GM23338 (cell line): ENCODE results near the gene SMOC1. TPM values are rescaled to one million over a fixed set of nuclear protein-coding genes. Genes with fewer than 3 reads are reported as not detected.

ENCODE experiments used
- ATAC-seq: fragments of 200-7000 bp; cut with Tn5 transposase; 3 replicates; pipeline ENCODE4 v1.9.1; 2020
- DNase-seq: peaks from one replicate; pipeline ENCODE4 v3.0.0-alpha.2; 2015; ENCODE audit warnings: low spot score
- H2AFZ ChIP-seq: fragments of 200-600 bp; sonication (generic); 2 replicates; pipeline ENCODE4 v1.8.0; 2016; ENCODE audit warnings: antibody characterized with exemption, mild to moderate bottlenecking, moderate library complexity
- H3F3A ChIP-seq: fragments of 200-600 bp; sonication (generic); replicated peaks from 2 replicates; pipeline ENCODE4 v1.8.0; 2017; ENCODE audit warnings: antibody characterized with exemption, mixed run types, low read depth
- H3K27ac ChIP-seq: fragments of 200-600 bp; sonication (generic); 2 replicates; pipeline ENCODE4 v1.6.1; 2016; ENCODE audit warnings: low read depth
- H3K27me3 ChIP-seq: fragments of 200-600 bp; sonication (generic); 2 replicates; pipeline ENCODE4 v1.8.0; 2016; ENCODE audit warnings: mild to moderate bottlenecking, mixed run types, moderate library complexity; ENCODE audit not compliant: insufficient read depth
- H3K36me3 ChIP-seq: fragments of 200-600 bp; sonication (generic); 2 replicates; pipeline ENCODE4 v1.8.0; 2016; ENCODE audit warnings: mild to moderate bottlenecking; ENCODE audit not compliant: insufficient read depth
- H3K4me1 ChIP-seq: fragments of 200-600 bp; sonication (generic); 2 replicates; pipeline ENCODE4 v1.8.0; 2016; ENCODE audit warnings: mild to moderate bottlenecking, moderate library complexity; ENCODE audit not compliant: insufficient read depth
- H3K4me2 ChIP-seq: fragments of 200-600 bp; sonication (generic); 2 replicates; pipeline ENCODE4 v1.7.1; 2017; ENCODE audit warnings: mixed run types
- H3K4me3 ChIP-seq: fragments of 200-600 bp; sonication (generic); 2 replicates; pipeline ENCODE4 v1.6.1; 2016; ENCODE audit warnings: mixed run types
- H3K79me2 ChIP-seq: fragments of 200-600 bp; sonication (generic); replicated peaks from 2 replicates; pipeline ENCODE4 v1.8.0; 2017; ENCODE audit warnings: mild to moderate bottlenecking; ENCODE audit not compliant: insufficient read depth
- H3K9me2 ChIP-seq: fragments of 200-600 bp; sonication (generic); 2 replicates; pipeline ENCODE4 v1.8.0; 2017; ENCODE audit not compliant: insufficient read depth
- H4K20me1 ChIP-seq: fragments of 200-600 bp; sonication (generic); replicated peaks from 2 replicates; pipeline ENCODE4 v1.8.0; 2017; ENCODE audit warnings: mild to moderate bottlenecking; ENCODE audit not compliant: insufficient read depth
- H3K27ac Mint-ChIP-seq: 2 replicates; pipeline ENCODE4 v1.8.0; 2020; ENCODE audit warnings: inconsistent platforms, mild to moderate bottlenecking, moderate library complexity, mixed read lengths
- H3K27me3 Mint-ChIP-seq: 3 replicates; pipeline ENCODE4 v1.8.0; 2022; ENCODE audit warnings: low read depth, mild to moderate bottlenecking, moderate library complexity, mixed read lengths, inconsistent platforms; ENCODE audit not compliant: insufficient read depth, poor library complexity
- H3K36me3 Mint-ChIP-seq: 3 replicates; pipeline ENCODE4 v1.8.0; 2021; ENCODE audit warnings: low read depth, mild to moderate bottlenecking, inconsistent platforms, moderate library complexity, mixed read lengths
- H3K4me1 Mint-ChIP-seq: 3 replicates; pipeline ENCODE4 v1.8.0; 2020; ENCODE audit warnings: mild to moderate bottlenecking, inconsistent platforms, mixed read lengths
- H3K4me3 Mint-ChIP-seq: 3 replicates; pipeline ENCODE4 v1.8.0; 2021; ENCODE audit warnings: moderate library complexity, mild to moderate bottlenecking, inconsistent platforms, mixed read lengths
- H3K9me3 Mint-ChIP-seq: 3 replicates; pipeline ENCODE4 v1.8.0; 2020; ENCODE audit warnings: moderate library complexity, mild to moderate bottlenecking, inconsistent platforms, mixed read lengths
- CREB1 ChIP-seq: fragments of 250-450 bp; sonication (Bioruptor Pico); IDR thresholded peaks from 2 replicates; pipeline ENCODE4 v1.5.0; 2020; ENCODE audit warnings: low read depth, mild to moderate bottlenecking, moderate library complexity
- CTCF ChIP-seq, 2 experiments: fragments of 200-600 bp in 1 of 2; sonication (generic) in 1 of 2; conservative IDR thresholded peaks; 2 replicates each; pipeline versions ENCODE4 v1.5.1 to v1.6.1; 2016 to 2017; ENCODE audit warnings: antibody characterized with exemption in 2 of 2, low read depth in 2 of 2, mild to moderate bottlenecking in 2 of 2, moderate library complexity in 1 of 2
- EZH2 ChIP-seq: fragments of 200-600 bp; sonication (generic); IDR thresholded peaks from one replicate; pipeline ENCODE4 v1.8.0; 2017; ENCODE audit warnings: antibody characterized with exemption, mild to moderate bottlenecking, low read depth; ENCODE audit not compliant: unreplicated experiment
- EZH2phosphoT487 ChIP-seq: fragments of 200-600 bp; sonication (generic); IDR thresholded peaks from one replicate; pipeline ENCODE4 v1.8.1; 2018; ENCODE audit warnings: antibody characterized with exemption; ENCODE audit not compliant: unreplicated experiment
- JUNB ChIP-seq: IDR thresholded peaks from one replicate; pipeline ENCODE4 v1.6.1; 2016; ENCODE audit warnings: antibody characterized with exemption; ENCODE audit not compliant: unreplicated experiment
- NANOG ChIP-seq: IDR thresholded peaks from 2 replicates; pipeline ENCODE4 v1.6.1; 2016; ENCODE audit warnings: antibody characterized with exemption, borderline replicate concordance
- POLR2AphosphoS5 ChIP-seq: IDR thresholded peaks from 2 replicates; pipeline ENCODE4 v1.6.1; 2016; ENCODE audit warnings: antibody characterized with exemption, low read depth
- STAT1 ChIP-seq: IDR thresholded peaks from one replicate; pipeline ENCODE4 v1.6.1; 2016; ENCODE audit warnings: antibody characterized with exemption; ENCODE audit not compliant: unreplicated experiment
- ZNF114 ChIP-seq: fragments of 250-450 bp; sonication (Bioruptor Pico); IDR thresholded peaks from 2 replicates; pipeline ENCODE4 v1.5.0; 2020; ENCODE audit warnings: mild to moderate bottlenecking, moderate library complexity
- ZNF331 ChIP-seq: fragments of 250-450 bp; sonication (Bioruptor Pico); IDR thresholded peaks from 2 replicates; pipeline ENCODE4 v1.5.0; 2020; ENCODE audit warnings: low read depth, mild to moderate bottlenecking, moderate library complexity
- ZNF462 ChIP-seq: fragments of 250-450 bp; sonication (Bioruptor Pico); IDR thresholded peaks from 2 replicates; pipeline ENCODE4 v1.5.0; 2020; ENCODE audit warnings: mild to moderate bottlenecking, moderate library complexity
- polyA plus RNA-seq: library from polyadenylated mRNA; unstranded; fragments of >200 nt; fragmentation: Nextera tagmentation; extraction: Ambion mirVana; gene quantifications from 2 replicates; pipeline ENCODE4 v1.2.1, GENCODE V29; 2016
- total RNA-seq: library from RNA; depleted of rRNA; stranded (reverse); fragments of >200 nt; shearing (Covaris generic); gene quantifications from 2 replicates; pipeline ENCODE4 v1.2.3, GENCODE V29; 2014
- TF ChIP-seq, protein P1 (sequence below): IDR thresholded peaks from one replicate; pipeline ENCODE4 v1.6.1; 2018; ENCODE audit warnings: antibody characterized with exemption; ENCODE audit not compliant: unreplicated experiment
- TF ChIP-seq, protein P2 (sequence below): IDR thresholded peaks from 2 replicates; pipeline ENCODE4 v1.6.1; 2016; ENCODE audit warnings: antibody characterized with exemption

SMOC1 gene
- total and polyA plus RNA-seq, 2 experiments from 2014 or later = 0.79 to 1.6 TPM

DNA sequence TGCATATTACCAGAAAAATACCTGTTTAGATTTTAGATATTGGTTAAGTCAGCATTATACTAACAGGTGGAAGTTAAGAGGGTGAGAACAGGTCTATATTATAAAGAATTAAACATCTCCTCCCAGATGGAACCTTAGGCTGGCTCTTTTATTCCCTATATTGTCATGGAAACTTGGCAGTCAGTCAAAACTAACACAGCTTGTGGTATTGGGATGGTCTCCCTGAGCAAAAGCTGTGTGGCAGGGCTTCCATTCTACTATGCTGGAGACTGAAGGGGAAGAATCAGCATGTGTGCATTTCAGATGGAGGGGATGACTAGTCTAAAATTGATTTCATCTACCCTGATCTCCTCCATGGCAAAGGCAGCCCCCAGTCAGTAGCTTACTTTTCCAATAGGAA is 66.7 kb downstream of the SMOC1 start:
- no peaks in the 10 kb centered on the region for H3K4me1 Mint-ChIP-seq
- no peaks in the 10 kb centered on the region for H3K9me2 ChIP-seq
- peaks cover 5% of the 10 kb centered on the region for H3K27me3 Mint-ChIP-seq
- no peak overlapping the region for H3K4me3 ChIP-seq
- H3F3A ChIP-seq = no peaks in the 10 kb centered on the region
- H3K4me1 ChIP-seq = no peaks in the 10 kb centered on the region
- TF ChIP-seq, protein P1, sequence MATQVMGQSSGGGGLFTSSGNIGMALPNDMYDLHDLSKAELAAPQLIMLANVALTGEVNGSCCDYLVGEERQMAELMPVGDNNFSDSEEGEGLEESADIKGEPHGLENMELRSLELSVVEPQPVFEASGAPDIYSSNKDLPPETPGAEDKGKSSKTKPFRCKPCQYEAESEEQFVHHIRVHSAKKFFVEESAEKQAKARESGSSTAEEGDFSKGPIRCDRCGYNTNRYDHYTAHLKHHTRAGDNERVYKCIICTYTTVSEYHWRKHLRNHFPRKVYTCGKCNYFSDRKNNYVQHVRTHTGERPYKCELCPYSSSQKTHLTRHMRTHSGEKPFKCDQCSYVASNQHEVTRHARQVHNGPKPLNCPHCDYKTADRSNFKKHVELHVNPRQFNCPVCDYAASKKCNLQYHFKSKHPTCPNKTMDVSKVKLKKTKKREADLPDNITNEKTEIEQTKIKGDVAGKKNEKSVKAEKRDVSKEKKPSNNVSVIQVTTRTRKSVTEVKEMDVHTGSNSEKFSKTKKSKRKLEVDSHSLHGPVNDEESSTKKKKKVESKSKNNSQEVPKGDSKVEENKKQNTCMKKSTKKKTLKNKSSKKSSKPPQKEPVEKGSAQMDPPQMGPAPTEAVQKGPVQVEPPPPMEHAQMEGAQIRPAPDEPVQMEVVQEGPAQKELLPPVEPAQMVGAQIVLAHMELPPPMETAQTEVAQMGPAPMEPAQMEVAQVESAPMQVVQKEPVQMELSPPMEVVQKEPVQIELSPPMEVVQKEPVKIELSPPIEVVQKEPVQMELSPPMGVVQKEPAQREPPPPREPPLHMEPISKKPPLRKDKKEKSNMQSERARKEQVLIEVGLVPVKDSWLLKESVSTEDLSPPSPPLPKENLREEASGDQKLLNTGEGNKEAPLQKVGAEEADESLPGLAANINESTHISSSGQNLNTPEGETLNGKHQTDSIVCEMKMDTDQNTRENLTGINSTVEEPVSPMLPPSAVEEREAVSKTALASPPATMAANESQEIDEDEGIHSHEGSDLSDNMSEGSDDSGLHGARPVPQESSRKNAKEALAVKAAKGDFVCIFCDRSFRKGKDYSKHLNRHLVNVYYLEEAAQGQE = no peak
- TF ChIP-seq ZNF331 (CRISPR knock-in tag) = no peak
- no peak for TF ChIP-seq EZH2
- TF ChIP-seq STAT1 = no peak
- TF ChIP-seq CREB1 (CRISPR knock-in tag) = no peak
- no peak for TF ChIP-seq ZNF462 (CRISPR knock-in tag)
- TF ChIP-seq ZNF114 (CRISPR knock-in tag) = no peak
- no peak for TF ChIP-seq CTCF (conservative IDR thresholded peaks at IDR 0.05; ENCODE audit: low read depth in 2 of 2)
- TF ChIP-seq NANOG = no peak
- TF ChIP-seq, protein P2, sequence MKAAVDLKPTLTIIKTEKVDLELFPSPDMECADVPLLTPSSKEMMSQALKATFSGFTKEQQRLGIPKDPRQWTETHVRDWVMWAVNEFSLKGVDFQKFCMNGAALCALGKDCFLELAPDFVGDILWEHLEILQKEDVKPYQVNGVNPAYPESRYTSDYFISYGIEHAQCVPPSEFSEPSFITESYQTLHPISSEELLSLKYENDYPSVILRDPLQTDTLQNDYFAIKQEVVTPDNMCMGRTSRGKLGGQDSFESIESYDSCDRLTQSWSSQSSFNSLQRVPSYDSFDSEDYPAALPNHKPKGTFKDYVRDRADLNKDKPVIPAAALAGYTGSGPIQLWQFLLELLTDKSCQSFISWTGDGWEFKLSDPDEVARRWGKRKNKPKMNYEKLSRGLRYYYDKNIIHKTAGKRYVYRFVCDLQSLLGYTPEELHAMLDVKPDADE = no peak
- no peak for TF ChIP-seq JUNB
- no peak for TF ChIP-seq EZH2phosphoT487
- TF ChIP-seq POLR2AphosphoS5 = no peak
- no peaks in the 10 kb centered on the region for H4K20me1 ChIP-seq
- no peak overlapping the region for H3K27ac Mint-ChIP-seq
- H3K79me2 ChIP-seq = no peaks in the 10 kb centered on the region
- no peak overlapping the region for H3K4me3 Mint-ChIP-seq
- H3K27ac ChIP-seq = no peak overlapping the region
- H3K27me3 ChIP-seq = no peaks in the 10 kb centered on the region
- H3K9me3 Mint-ChIP-seq = peaks cover 10% of the 10 kb centered on the region; the same call in 2 of the 3 replicates
- H3K36me3 Mint-ChIP-seq = no peaks in the 10 kb centered on the region; the same call in 2 of the 3 replicates
- H2AFZ ChIP-seq = no peak overlapping the region
- H3K4me2 ChIP-seq = no peak overlapping the region
- ATAC-seq (no peak), DNase-seq (no peak)
- no peaks in the 10 kb centered on the region for H3K36me3 ChIP-seq
